ENCODE results near the gene LRRC8E.

DNA sequence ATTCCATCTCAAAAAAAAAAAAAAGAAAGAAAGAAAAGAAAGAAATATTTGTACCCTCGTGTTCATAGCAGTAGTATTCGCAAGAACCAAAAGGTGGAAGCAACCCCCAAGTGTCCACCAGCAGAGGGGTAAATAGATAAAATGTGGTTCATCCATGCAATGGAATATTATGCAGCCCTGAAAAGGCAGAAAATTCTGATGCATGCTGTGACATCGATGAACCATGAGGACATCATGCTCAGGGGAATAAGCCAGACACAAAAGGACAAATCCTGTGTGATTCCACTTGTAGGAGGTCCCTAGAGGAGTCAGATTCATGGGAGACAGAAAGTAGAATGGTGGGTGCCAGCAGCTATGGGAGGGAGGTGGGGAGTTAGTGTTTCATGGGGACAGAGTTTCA lies 6.4 kb upstream of the LRRC8E start:
- TF ChIP-seq GATA3 (IDR thresholded peaks at IDR 0.05; ENCODE audit: low read depth, low read length) (no peak), GATA2 (IDR thresholded peaks at IDR 0.05; ENCODE audit: low read depth, low read length) (no peak)
